GM12873 (cell line): ENCODE data around the gene RAB7A.

Experiments used
- CTCF ChIP-seq: IDR thresholded peaks from 2 replicates; pipeline ENCODE4 v1.5.1; 2012; ENCODE audit warnings: low read depth, mild to moderate bottlenecking, moderate library complexity, low read length, control low read depth; ENCODE audit not compliant: insufficient read depth; ENCODE audit errors: missing control alignments

Gene RAB7A

GRCh38 chr3:128720891-128721290 is 5.1 kb upstream of the RAB7A start:
- TF ChIP-seq CTCF = no peak

- TF ChIP-seq CTCF = no peak
Observed at GRCh38 chr3:128723477-128723876, 2.5 kb upstream of the RAB7A start.

- no peak for TF ChIP-seq CTCF
Observed at GRCh38 chr3:128725547-128726022, 398 bp upstream of the RAB7A start.

GRCh38 chr3:128727059-128727458 is 1.1 kb downstream of the RAB7A start:
- no peak for TF ChIP-seq CTCF

GRCh38 chr3:128727485-128727884 is 1.5 kb downstream of the RAB7A start:
- TF ChIP-seq CTCF = no peak

GRCh38 chr3:128727996-128728395 is 2.0 kb downstream of the RAB7A start:
- TF ChIP-seq CTCF = no peak

- TF ChIP-seq CTCF = no peak
Observed at GRCh38 chr3:128730471-128730870, 4.5 kb downstream of the RAB7A start.
